H1 (cell line): Measurements from ENCODE around the gene RCAN2. TPM values are rescaled to one million over a fixed set of nuclear protein-coding genes. Genes with fewer than 3 reads are reported as not detected.

Experiments used
- CTCF ChIA-PET: fragments of 300-600 bp; sonication (Branson Sonifier 250); formaldehyde crosslinking; loops from one replicate; lab custom pipeline; 2021; ENCODE audit not compliant: partially characterized antibody; lab: Charles Lee
- POLR2A ChIA-PET: fragments of 300-600 bp; sonication (Branson Sonifier 250); formaldehyde crosslinking; loops from one replicate; lab custom pipeline; 2021; ENCODE audit warnings: inconsistent platforms; ENCODE audit not compliant: partially characterized antibody; lab: Charles Lee
- DNase-seq, 2 experiments: peaks; one replicate each; pipeline versions ENCODE4 v3.0.0 to v3.0.0-alpha.2; 2010 to 2022; ENCODE audit warnings: low spot score in 2 of 2, low read depth in 1 of 2, mixed read lengths in 1 of 2
- FAIRE-seq: peaks from 2 replicates; lab custom pipeline; 2011; peaks lifted over from hg19 to GRCh38; lab: Jason Lieb, UNC
- H2AFZ ChIP-seq: 2 replicates; pipeline ENCODE4 v1.8.1; 2012; ENCODE audit warnings: low read length, inconsistent platforms
- H2AK5ac ChIP-seq: 2 replicates; pipeline ENCODE4 v1.6.1; 2013; ENCODE audit warnings: low read depth, low read length
- H2BK120ac ChIP-seq: replicated peaks from 2 replicates; pipeline ENCODE3; 2013; ENCODE audit warnings: low read depth, low read length, inconsistent platforms
- H2BK12ac ChIP-seq: 2 replicates; pipeline ENCODE4 v1.6.1; 2013; ENCODE audit warnings: low read depth, low read length
- H2BK15ac ChIP-seq: 2 replicates; pipeline ENCODE4 v1.6.1; 2013; ENCODE audit warnings: low read length
- H2BK20ac ChIP-seq: 2 replicates; pipeline ENCODE4 v1.6.1; 2013; ENCODE audit warnings: low read length
- H2BK5ac ChIP-seq: 2 replicates; pipeline ENCODE4 v1.6.1; 2013; ENCODE audit warnings: low read depth, low read length
- H3K14ac ChIP-seq: 2 replicates; pipeline ENCODE4 v1.6.1; 2013; ENCODE audit warnings: inconsistent platforms; ENCODE audit not compliant: insufficient read length
- H3K18ac ChIP-seq: 2 replicates; pipeline ENCODE4 v1.6.1; 2013; ENCODE audit warnings: low read length; ENCODE audit errors: extremely low read depth
- H3K23ac ChIP-seq: 2 replicates; pipeline ENCODE4 v1.6.1; 2013; ENCODE audit warnings: inconsistent platforms; ENCODE audit not compliant: insufficient read length
- H3K23me2 ChIP-seq: 2 replicates; pipeline ENCODE4 v1.6.1; 2013; ENCODE audit warnings: low read depth, low read length
- H3K27ac ChIP-seq: 2 replicates; pipeline ENCODE4 v1.6.1; 2011; ENCODE audit warnings: low read depth, low read length, inconsistent platforms
- H3K27me3 ChIP-seq, 4 experiments: replicated peaks in 1 of 4; 1 replicate in 1 of 4; 2 replicates in 3 of 4; pipeline versions ENCODE4 v1.6.1 to v1.8.1; 2011 to 2013; ENCODE audit warnings: low read length in 3 of 4, mild to moderate bottlenecking in 3 of 4, inconsistent platforms in 2 of 4, mixed read lengths in 2 of 4, moderate library complexity in 1 of 4; ENCODE audit not compliant: control insufficient read depth in 3 of 4, insufficient read depth in 3 of 4; ENCODE audit errors: extremely low read depth in 1 of 4
- H3K36me3 ChIP-seq, 4 experiments: 2 replicates each; pipeline versions ENCODE4 v1.6.1 to v1.8.1; 2011 to 2013; ENCODE audit warnings: mild to moderate bottlenecking in 4 of 4, low read length in 3 of 4, moderate library complexity in 2 of 4, control low read depth in 1 of 4, inconsistent platforms in 1 of 4; ENCODE audit not compliant: insufficient read depth in 4 of 4, control insufficient read depth in 2 of 4
- H3K4ac ChIP-seq: replicated peaks from 2 replicates; pipeline ENCODE3; 2013; ENCODE audit warnings: low read length, low read depth, mixed read lengths, inconsistent platforms; ENCODE audit not compliant: insufficient read length
- H3K4me1 ChIP-seq, 4 experiments: replicated peaks in 1 of 4; 1 replicate in 1 of 4; 2 replicates in 3 of 4; pipeline versions ENCODE4 v1.6.1 to v1.8.1; 2011 to 2013; ENCODE audit warnings: low read length in 3 of 4, inconsistent platforms in 2 of 4, mixed read lengths in 1 of 4; ENCODE audit not compliant: insufficient read depth in 4 of 4, control insufficient read depth in 3 of 4
- H3K4me2 ChIP-seq, 2 experiments: 2 replicates each; pipeline versions ENCODE4 v1.6.1 to v1.8.1; 2011 to 2013; ENCODE audit warnings: low read depth in 2 of 2, low read length in 2 of 2, control low read depth in 1 of 2, inconsistent platforms in 1 of 2, mild to moderate bottlenecking in 1 of 2; ENCODE audit not compliant: insufficient read depth in 1 of 2
- H3K4me3 ChIP-seq, 4 experiments: fragments of 200-600, 300-600 bp in 1 of 4; sonication (generic), shearing (Covaris generic), sonication (Bioruptor Twin) in 1 of 4; 2 replicates each; pipeline versions ENCODE4 v1.5.1 to v1.8.1; 2011 to 2016; ENCODE audit warnings: low read length in 4 of 4, low read depth in 3 of 4, control low read depth in 2 of 4, inconsistent platforms in 2 of 4, mild to moderate bottlenecking in 2 of 4, mixed read lengths in 1 of 4, moderate library complexity in 1 of 4; ENCODE audit not compliant: insufficient read depth in 2 of 4; ENCODE audit errors: extremely low read depth in 1 of 4
- H3K56ac ChIP-seq: replicated peaks from 2 replicates; pipeline ENCODE3; 2013; ENCODE audit warnings: low read depth, mild to moderate bottlenecking, mixed read lengths, low read length, inconsistent platforms; ENCODE audit not compliant: insufficient read length
- H3K79me1 ChIP-seq: 2 replicates; pipeline ENCODE4 v1.6.1; 2013; ENCODE audit warnings: low read depth, low read length, control low read depth
- H3K79me2 ChIP-seq, 2 experiments: 2 replicates each; pipeline versions ENCODE4 v1.6.1 to v1.8.1; 2012 to 2013; ENCODE audit warnings: low read length in 2 of 2, mild to moderate bottlenecking in 2 of 2, inconsistent platforms in 1 of 2; ENCODE audit not compliant: insufficient read depth in 2 of 2, control insufficient read depth in 1 of 2
- H3K9ac ChIP-seq, 4 experiments: replicated peaks in 1 of 4; 1 replicate in 1 of 4; 2 replicates in 3 of 4; pipeline versions ENCODE4 v1.6.1 to v1.8.1; 2011 to 2013; ENCODE audit warnings: low read depth in 3 of 4, low read length in 3 of 4, control low read depth in 2 of 4, mild to moderate bottlenecking in 2 of 4, moderate library complexity in 2 of 4, inconsistent platforms in 1 of 4; ENCODE audit errors: extremely low read depth in 1 of 4
- H3K9me3 ChIP-seq, 2 experiments: 2 replicates each; pipeline versions ENCODE4 v1.6.1 to v1.8.1; 2012 to 2013; ENCODE audit warnings: mild to moderate bottlenecking in 2 of 2, moderate library complexity in 2 of 2, control low read depth in 1 of 2, inconsistent platforms in 1 of 2, low read depth in 1 of 2, low read length in 1 of 2, mixed read lengths in 1 of 2; ENCODE audit not compliant: insufficient read depth in 2 of 2
- H4K20me1 ChIP-seq, 2 experiments: replicated peaks in 1 of 2; 2 replicates each; pipeline versions ENCODE3 to v1.8.1; 2011 to 2013; ENCODE audit warnings: inconsistent platforms in 2 of 2, low read length in 2 of 2, mild to moderate bottlenecking in 1 of 2; ENCODE audit not compliant: insufficient read depth in 2 of 2, control insufficient read depth in 1 of 2
- H4K5ac ChIP-seq: 2 replicates; pipeline ENCODE4 v1.6.1; 2013; ENCODE audit warnings: low read length, low read depth, mixed read lengths, inconsistent platforms; ENCODE audit not compliant: insufficient read length
- H4K8ac ChIP-seq: 2 replicates; pipeline ENCODE4 v1.8.0; 2013; ENCODE audit warnings: mild to moderate bottlenecking, moderate library complexity, low read length, inconsistent platforms; ENCODE audit not compliant: insufficient read depth; ENCODE audit errors: extremely low read depth
- H4K91ac ChIP-seq: replicated peaks from 2 replicates; pipeline ENCODE3; 2013; ENCODE audit warnings: low read length, mixed read lengths, inconsistent platforms; ENCODE audit not compliant: insufficient read length
- ASH2L ChIP-seq: fragments of 200-600, 300-600 bp; sonication (generic); IDR thresholded peaks from one replicate; pipeline ENCODE4 v1.7.1; 2017; ENCODE audit warnings: low read length
- BCL11A ChIP-seq, 2 experiments: IDR thresholded peaks; one replicate each; pipeline ENCODE4 v1.6.1; 2011; ENCODE audit warnings: low read depth in 2 of 2, low read length in 2 of 2, mild to moderate bottlenecking in 2 of 2
- BRCA1 ChIP-seq: IDR thresholded peaks from 2 replicates; pipeline ENCODE4 v1.6.1; 2012; ENCODE audit warnings: low read depth, low read length, improper control_type of control experiment
- HDAC6 ChIP-seq: IDR thresholded peaks from one replicate; pipeline ENCODE4 v1.7.1; 2012; ENCODE audit warnings: low read depth, mild to moderate bottlenecking, inconsistent platforms, low read length, moderate library complexity
- RAD21 ChIP-seq, 2 experiments: IDR thresholded peaks in 1 of 2; conservative IDR thresholded peaks in 1 of 2; 2 replicates each; pipeline ENCODE4 v1.6.1; 2011; ENCODE audit warnings: low read depth in 2 of 2, low read length in 2 of 2, improper control_type of control experiment in 1 of 2, inconsistent platforms in 1 of 2, mild to moderate bottlenecking in 1 of 2, moderate library complexity in 1 of 2
- SIN3A ChIP-seq, 2 experiments: IDR thresholded peaks in 1 of 2; conservative IDR thresholded peaks in 1 of 2; 2 replicates each; pipeline ENCODE4 v1.6.1; 2011 to 2012; ENCODE audit warnings: low read length in 2 of 2, improper control_type of control experiment in 1 of 2, low read depth in 1 of 2, mild to moderate bottlenecking in 1 of 2
- SUZ12 ChIP-seq: fragments of 200-600 bp; sonication (generic); IDR thresholded peaks from 2 replicates; pipeline ENCODE4 v1.6.1; 2012; ENCODE audit warnings: mild to moderate bottlenecking, inconsistent platforms, low read length, moderate library complexity, mixed read lengths
- TAF1 ChIP-seq: IDR thresholded peaks from 2 replicates; pipeline ENCODE4 v1.6.1; 2011; ENCODE audit warnings: mild to moderate bottlenecking, low read depth, low read length
- YY1 ChIP-seq: IDR thresholded peaks from 2 replicates; pipeline ENCODE4 v1.6.1; 2011; ENCODE audit warnings: low read depth, mild to moderate bottlenecking, low read length
- WGBS, 2 experiments: shearing (Covaris generic) in 1 of 2; methylation state at CpG; one replicate each; pipeline versions ENCODE4 v1.1.6 to v1.1.7; 2013 to 2015; ENCODE audit warnings: low lambda C conversion rate in 2 of 2, mixed read lengths in 2 of 2, inconsistent platforms in 1 of 2, low coverage in 1 of 2, missing lambda C conversion rate in 1 of 2; ENCODE audit not compliant: insufficient replicate concordance in 2 of 2, insufficient coverage in 1 of 2, insufficient read length in 1 of 2; ENCODE audit errors: extremely low coverage in 1 of 2, missing lambda C conversion rate in 1 of 2; 5-methylcytosine and 5-hydroxymethylcytosine counted together
- polyA plus RNA-seq, 7 experiments: library from polyadenylated mRNA; depleted of rRNA in 3 of 7; stranded (reverse) in 5 of 7; unstranded in 2 of 7; fragments of >200 nt in 5 of 7; fragments of 200-250 nt in 2 of 7; gene quantifications; 1 replicate in 5 of 7; 2 replicates in 1 of 7; 4 replicates in 1 of 7; pipeline versions ENCODE4 v1.2.1 to v1.2.3, GENCODE V29; 2011 to 2013; ENCODE audit warnings: missing spikeins in 2 of 7, mixed read lengths in 2 of 7
- total RNA-seq: library from RNA; stranded (reverse); fragmentation: NEBNext Ultra II Directional; extraction: Animal tissue kit (Norgen Biotek cat#: 25700); gene quantifications from 2 replicates; pipeline ENCODE4 v1.2.1, GENCODE V29; 2021
- TF ChIP-seq, protein P1 (sequence below), 3 experiments: IDR thresholded peaks; 1 replicate in 2 of 3; 2 replicates in 1 of 3; pipeline versions ENCODE4 v1.5.1 to v1.6.1; 2011; ENCODE audit warnings: low read length in 3 of 3, mild to moderate bottlenecking in 3 of 3, inconsistent platforms in 2 of 3, low read depth in 1 of 3, moderate library complexity in 1 of 3; ENCODE audit not compliant: insufficient read depth in 1 of 3; ENCODE audit errors: control extremely low read depth in 1 of 3

RCAN2 gene
- total and polyA plus RNA-seq, 2 of the 8 experiments (the other 6 are each of a cell fraction or from before 2014, with no cell fraction given) = 5.0 to 8.5 TPM

DNA sequence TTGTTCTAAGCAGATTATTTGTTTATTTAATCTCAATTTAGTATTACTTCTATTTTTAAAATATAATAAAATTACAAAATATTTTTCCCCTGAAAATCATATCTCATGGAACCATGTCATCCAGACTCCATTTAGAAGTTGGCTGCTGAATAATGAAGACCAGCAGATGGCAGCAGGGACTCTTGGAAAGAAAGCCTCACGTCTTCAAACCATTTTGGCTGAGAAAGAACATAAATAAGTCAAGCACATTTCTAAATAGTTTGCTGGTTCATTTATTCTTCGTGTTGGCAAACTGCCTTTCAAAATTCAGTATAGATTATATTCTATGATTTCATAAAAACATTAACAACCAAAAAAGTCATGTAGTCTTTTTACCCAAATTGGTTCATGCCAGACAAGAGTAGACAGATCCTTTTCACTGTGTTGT, 71.7 kb downstream of the RCAN2 start:
- Histone ChIP-seq H3K9ac (no peak overlapping the region), H4K5ac (no peak overlapping the region), H4K20me1 (no peaks in the 10 kb centered on the region), H3K79me2 (no peaks in the 10 kb centered on the region), H3K27ac (no peak overlapping the region), H3K9me3 (no peaks in the 10 kb centered on the region), H2BK12ac (no peak overlapping the region), H3K4me1 (no peaks in the 10 kb centered on the region), H3K27me3 (no peaks in the 10 kb centered on the region), H3K56ac (no peak overlapping the region), H2AFZ (no peak overlapping the region), H4K8ac (no peak overlapping the region), H3K23ac (no peak overlapping the region), H3K4me3 (no peak overlapping the region), H3K4me2 (no peak overlapping the region), H3K18ac (no peak overlapping the region), H3K36me3 (no peaks in the 10 kb centered on the region), H3K79me1 (no peaks in the 10 kb centered on the region), H4K91ac (no peak overlapping the region), H2BK20ac (no peak overlapping the region), H2BK5ac (no peak overlapping the region), H3K23me2 (no peaks in the 10 kb centered on the region), H3K14ac (no peak overlapping the region), H2BK15ac (no peak overlapping the region), H2AK5ac (no peak overlapping the region), H3K4ac (no peak overlapping the region), H2BK120ac (no peak overlapping the region)
- no peak for TF ChIP-seq BRCA1
- TF ChIP-seq, protein P1, sequence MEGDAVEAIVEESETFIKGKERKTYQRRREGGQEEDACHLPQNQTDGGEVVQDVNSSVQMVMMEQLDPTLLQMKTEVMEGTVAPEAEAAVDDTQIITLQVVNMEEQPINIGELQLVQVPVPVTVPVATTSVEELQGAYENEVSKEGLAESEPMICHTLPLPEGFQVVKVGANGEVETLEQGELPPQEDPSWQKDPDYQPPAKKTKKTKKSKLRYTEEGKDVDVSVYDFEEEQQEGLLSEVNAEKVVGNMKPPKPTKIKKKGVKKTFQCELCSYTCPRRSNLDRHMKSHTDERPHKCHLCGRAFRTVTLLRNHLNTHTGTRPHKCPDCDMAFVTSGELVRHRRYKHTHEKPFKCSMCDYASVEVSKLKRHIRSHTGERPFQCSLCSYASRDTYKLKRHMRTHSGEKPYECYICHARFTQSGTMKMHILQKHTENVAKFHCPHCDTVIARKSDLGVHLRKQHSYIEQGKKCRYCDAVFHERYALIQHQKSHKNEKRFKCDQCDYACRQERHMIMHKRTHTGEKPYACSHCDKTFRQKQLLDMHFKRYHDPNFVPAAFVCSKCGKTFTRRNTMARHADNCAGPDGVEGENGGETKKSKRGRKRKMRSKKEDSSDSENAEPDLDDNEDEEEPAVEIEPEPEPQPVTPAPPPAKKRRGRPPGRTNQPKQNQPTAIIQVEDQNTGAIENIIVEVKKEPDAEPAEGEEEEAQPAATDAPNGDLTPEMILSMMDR (IDR thresholded peaks at IDR 0.05; ENCODE audit: control extremely low read depth in 1 of 3, insufficient read depth in 1 of 3, low read depth in 1 of 3, low read length in 3 of 3) = peak in 2 of 3 experiments; percentile 61 to 81; a peak in 3 of 4 replicates
- no peak for TF ChIP-seq SUZ12
- peak; percentile 91 to 92 for TF ChIP-seq RAD21 (IDR thresholded peaks at IDR 0.05 in 1 of 2, conservative IDR thresholded peaks at IDR 0.05 in 1 of 2; ENCODE audit: low read depth in 2 of 2, low read length in 2 of 2)
- no peak for TF ChIP-seq ASH2L
- TF ChIP-seq HDAC6 = no peak
- no peak for TF ChIP-seq TAF1
- 0 out of 2 replicates have a peak, but pooled peaks have one; percentile 27 for TF ChIP-seq YY1
- no peak for TF ChIP-seq SIN3A (conservative IDR thresholded peaks at IDR 0.05 in 1 of 2, IDR thresholded peaks at IDR 0.05 in 1 of 2; ENCODE audit: low read depth in 1 of 2, low read length in 2 of 2)
- TF ChIP-seq BCL11A (IDR thresholded peaks at IDR 0.05; ENCODE audit: low read depth in 2 of 2, low read length in 2 of 2) = no peak
- peak; percentile 78 for FAIRE-seq
- CTCF ChIA-PET = interaction anchor here (0.7 to 2.1 kb wide), 18 partner anchors 10 to 556 kb away, joined by 3 to 16 read pairs (median 4); no protein-coding TSS in a partner anchor
- DNase-seq = peak in 1 of 2 experiments; percentile 52
- POLR2A ChIA-PET = no interaction called here
- WGBS, 2 experiments = 7% methylated on average over 2 of the region's 2 CpGs; no CpG with 5 or more reads in 1 of the 2 experiments
